Heart right ventricle (tissue), 16 donors: ENCODE data around the gene CEBPA. TPM values are rescaled to one million over a fixed set of nuclear protein-coding genes. Genes with fewer than 3 reads are reported as not detected.

ENCODE experiments used
- ATAC-seq, 8 donors: fragments of 200-7000 bp; cut with Tn5 transposase; one replicate each; pipeline ENCODE4 v1.9.1; 2020; ENCODE audit warnings: mild to moderate bottlenecking in 8 of 8, moderate library complexity in 8 of 8, moderate number of reproducible peaks in 1 of 8
- DNase-seq, 2 donors: peaks; one replicate each; pipeline ENCODE4 v3.0.0-alpha.2; 2020
- H3K27ac ChIP-seq, 10 donors: fragments of 200-600 bp; sonication (generic) in 2 of 10; one replicate each; pipeline versions ENCODE4 v1.5.0 to v1.8.0; 2020 to 2022; ENCODE audit warnings: mild to moderate bottlenecking in 3 of 10
- H3K27me3 ChIP-seq, 7 donors: fragments of 200-600 bp; one replicate each; pipeline ENCODE4 v1.8.0; 2021 to 2022; ENCODE audit warnings: mild to moderate bottlenecking in 2 of 7
- H3K36me3 ChIP-seq, 9 donors: fragments of 200-600 bp; sonication (generic) in 1 of 9; one replicate each; pipeline versions ENCODE4 v1.5.0 to v1.8.0; 2020 to 2022; ENCODE audit warnings: mild to moderate bottlenecking in 2 of 9
- H3K4me1 ChIP-seq, 9 donors: fragments of 200-600 bp; sonication (generic) in 1 of 9; one replicate each; pipeline versions ENCODE4 v1.5.0 to v1.8.0; 2020 to 2022; ENCODE audit warnings: mild to moderate bottlenecking in 4 of 9
- H3K4me3 ChIP-seq, 10 donors: fragments of 200-600 bp; sonication (generic) in 2 of 10; one replicate each; pipeline versions ENCODE4 v1.5.0 to v1.8.0; 2020 to 2022; ENCODE audit warnings: mild to moderate bottlenecking in 7 of 10, moderate library complexity in 2 of 10
- H3K9me3 ChIP-seq, 11 donors: fragments of 200-600 bp in 10 of 11; sonication (generic) in 2 of 11; one replicate each; pipeline versions ENCODE4 v1.5.0 to v1.8.0; 2013 to 2022; ENCODE audit warnings: mild to moderate bottlenecking in 2 of 11, control low read depth in 1 of 11, moderate library complexity in 1 of 11
- CTCF ChIP-seq, 9 donors: fragments of 200-600 bp; sonication (generic) in 2 of 9; IDR thresholded peaks; one replicate each; pipeline versions ENCODE4 v1.5.0 to v1.8.0; 2021 to 2022; ENCODE audit warnings: antibody characterized with exemption in 9 of 9, mild to moderate bottlenecking in 5 of 9, moderate library complexity in 1 of 9
- WGBS, 2 donors: extraction: QIAGEN DNeasy Blood & Tissue Kit; methylation state at CpG; one replicate each; pipeline ENCODE4 v1.1.7; 2013; ENCODE audit warnings: inconsistent platforms in 1 of 2; 5-methylcytosine and 5-hydroxymethylcytosine counted together
- intact Hi-C, 10 donors: fragments of 100-400 bp; cut with DNase I; formaldehyde crosslinking; loops; one replicate each; pipeline versions ENCODE4 v1.11.1 to v1.14.2; 2022
- polyA plus RNA-seq, 2 donors: library from polyadenylated mRNA; stranded (reverse); fragments of 200-250 nt; gene quantifications; one replicate each; pipeline ENCODE4 v1.2.3, GENCODE V29; 2013
- total RNA-seq, 10 donors: library from RNA; stranded (reverse); fragmentation: NEBNext Ultra II Directional in 3 of 10; extraction: Animal tissue kit (Norgen Biotek cat#: 25700) in 3 of 10; gene quantifications; one replicate each; pipeline versions ENCODE4 v1.2.1 to v1.2.4, GENCODE V29; 2021 to 2023
- donor health status: Arrhythmogenic right ventricular cardiomyopathy.
- donor health status: ischemic (EF 13 %, LVEDD 7.1; RV severe dilation, severe dysfunction).
- donor health status: healthy with polysubstance abuse.
- donor health status: DM: no; HTN: yes; CAD: no.
- donor health status: DM: no; HTN: no; CAD: no.
- donor health status: ischemic (EF 25% LVEDD 6.9; RV normal size, moderate dysfunction).
- donor health status: ischemic (EF 25% LVEDD 5.7; RV mildly dilated, moderate dysfunction).
- donor health status: healthy.
- donor health status: DM: yes; HTN: yes; CAD: no.
- donor health status: Ischemic cardiomyopathy.
- donor health status: ischemic (EF 35%, LVEDD 5.7; RV mildly dilated, moderate dysfunction).
- donor health status: nonischemic (EF 11% LVEDD 7.7; RV severe dilation, severe dysfunction).
- donor health status: DM: yes; HTN: yes; CAD: no.
- donor health status: PGD.
- donor health status: ischemic (EF 29% LVEDD 5.4; RV normal size, mild dysfunction).
- donor health status: nonischemic (EF 23%, LVEDD 6.1; RV moderate dilation, normal function).

The CEBPA gene
- total and polyA plus RNA-seq, 12 donors, result 0.71 to 7.7 (median 3.5) TPM

- Histone ChIP-seq H3K36me3 (no peaks in the 10 kb centered on the region), H3K4me1 (peaks cover 0 to 54% (median 0%) of the 10 kb centered on the region in 9 donors), H3K4me3 (no peak overlapping the region), H3K27ac (peak overlapping the region in 2 of 10 donors; percentile 35 to 85), H3K9me3 (peaks cover 0 to 6% (median 3%) of the 10 kb centered on the region in 11 donors), H3K27me3 (peaks cover 0 to 70% (median 17%) of the 10 kb centered on the region in 7 donors)
- intact Hi-C loops, result no loop called here
- DNase-seq (no peak), ATAC-seq (no peak)
- 51 to 60% methylated on average over 13 of the region's 13 CpGs for WGBS, 2 donors
- no peak for TF ChIP-seq CTCF (IDR thresholded peaks at IDR 0.05)
Measured at GRCh38 chr19:33294058-33294798, 8.1 kb downstream of the CEBPA start.

GRCh38 chr19:33293255-33294057 lies 8.9 kb downstream of the CEBPA start:
- no peak for TF ChIP-seq CTCF (IDR thresholded peaks at IDR 0.05)
- Histone ChIP-seq H3K4me3 (peak overlapping the region in 1 of 10 donors; percentile 27), H3K4me1 (peaks cover 0 to 47% (median 0%) of the 10 kb centered on the region in 9 donors), H3K27me3 (peaks cover 0 to 62% (median 17%) of the 10 kb centered on the region in 7 donors), H3K36me3 (no peaks in the 10 kb centered on the region), H3K9me3 (peaks cover 0 to 14% (median 6%) of the 10 kb centered on the region in 11 donors), H3K27ac (peak overlapping the region in 2 of 10 donors; percentile 35 to 85)
- DNase-seq (no peak), ATAC-seq (peak in 7 of 8 donors; percentile 28 to 56 (median 41))
- intact Hi-C loops, result no loop called here
- WGBS, 2 donors, result 53 to 57% methylated on average over 22 of the region's 22 CpGs

GRCh38 chr19:33292595-33293254 lies 9.6 kb downstream of the CEBPA start:
- peak overlapping the region in 1 of 10 donors; percentile 27 for H3K4me3 ChIP-seq
- H3K4me1 ChIP-seq, result peaks cover 0 to 40% (median 0%) of the 10 kb centered on the region in 9 donors
- H3K9me3 ChIP-seq, result peaks cover 0 to 21% (median 9%) of the 10 kb centered on the region in 11 donors
- DNase-seq (no peak), ATAC-seq (peak in 3 of 8 donors; percentile 36 to 66 (median 38))
- H3K27me3 ChIP-seq, result peaks cover 0 to 55% (median 10%) of the 10 kb centered on the region in 7 donors
- peak overlapping the region in 1 of 10 donors; percentile 85 for H3K27ac ChIP-seq
- 68 to 80% methylated on average over 16 of the region's 16 CpGs for WGBS, 2 donors
- TF ChIP-seq CTCF (IDR thresholded peaks at IDR 0.05), result no peak
- intact Hi-C loops, result no loop called here
- no peaks in the 10 kb centered on the region for H3K36me3 ChIP-seq
